IPS-18c (cell line): ENCODE results near the gene MICAL2.

Experiments used
- H3K4me3 ChIP-seq: 2 replicates; pipeline ENCODE4 v1.7.0; 2013; ENCODE audit warnings: low read depth, mild to moderate bottlenecking, low read length, moderate library complexity; ENCODE audit not compliant: insufficient read depth
- H3K9me3 ChIP-seq: one replicate; pipeline ENCODE4 v1.6.1; 2013; ENCODE audit warnings: mild to moderate bottlenecking, low read length, moderate library complexity; ENCODE audit not compliant: control insufficient read depth, insufficient read depth

The MICAL2 gene

GRCh38 chr11:12180257-12181205 lies 70.1 kb downstream of the MICAL2 start:
- Histone ChIP-seq H3K4me3 (no peak overlapping the region), H3K9me3 (no peaks in the 10 kb centered on the region)

GRCh38 chr11:12182302-12182675 lies 71.9 kb downstream of the MICAL2 start:
- Histone ChIP-seq H3K4me3 (no peak overlapping the region), H3K9me3 (no peaks in the 10 kb centered on the region)

- no peaks in the 10 kb centered on the region for H3K9me3 ChIP-seq
- H3K4me3 ChIP-seq, result no peak overlapping the region
Observed at GRCh38 chr11:12182676-12183541, 72.5 kb downstream of the MICAL2 start.

- Histone ChIP-seq H3K4me3 (no peak overlapping the region), H3K9me3 (no peaks in the 10 kb centered on the region)
Observed at GRCh38 chr11:12183827-12184620, 73.6 kb downstream of the MICAL2 start.

- Histone ChIP-seq H3K4me3 (no peak overlapping the region), H3K9me3 (no peaks in the 10 kb centered on the region)
Observed at GRCh38 chr11:12184699-12185098, 74.3 kb downstream of the MICAL2 start.

- no peak overlapping the region for H3K4me3 ChIP-seq
- no peaks in the 10 kb centered on the region for H3K9me3 ChIP-seq
Observed at GRCh38 chr11:12185106-12185690, 74.8 kb downstream of the MICAL2 start.

GRCh38 chr11:12185914-12186313 lies 75.5 kb downstream of the MICAL2 start:
- Histone ChIP-seq H3K4me3 (no peak overlapping the region), H3K9me3 (no peaks in the 10 kb centered on the region)

GRCh38 chr11:12186701-12187100 lies 76.3 kb downstream of the MICAL2 start:
- Histone ChIP-seq H3K9me3 (no peaks in the 10 kb centered on the region), H3K4me3 (no peak overlapping the region)

- Histone ChIP-seq H3K9me3 (no peaks in the 10 kb centered on the region), H3K4me3 (no peak overlapping the region)
Observed at GRCh38 chr11:12187399-12187798, 77.0 kb downstream of the MICAL2 start.

- Histone ChIP-seq H3K4me3 (no peak overlapping the region), H3K9me3 (no peaks in the 10 kb centered on the region)
Observed at GRCh38 chr11:12188548-12189317, 78.3 kb downstream of the MICAL2 start.

GRCh38 chr11:12189543-12190235 lies 79.3 kb downstream of the MICAL2 start:
- Histone ChIP-seq H3K9me3 (no peaks in the 10 kb centered on the region), H3K4me3 (no peak overlapping the region)

GRCh38 chr11:12190511-12190910 lies 80.1 kb downstream of the MICAL2 start:
- H3K9me3 ChIP-seq, result no peaks in the 10 kb centered on the region
- no peak overlapping the region for H3K4me3 ChIP-seq

- Histone ChIP-seq H3K4me3 (no peak overlapping the region), H3K9me3 (no peaks in the 10 kb centered on the region)
Observed at GRCh38 chr11:12192794-12193514, 82.6 kb downstream of the MICAL2 start.

- H3K9me3 ChIP-seq, result no peaks in the 10 kb centered on the region
- H3K4me3 ChIP-seq, result no peak overlapping the region
Observed at GRCh38 chr11:12193515-12194336, 83.3 kb downstream of the MICAL2 start.
